HG03442 (cell line): Measurements from ENCODE around the gene ADGRL1.
"Not testable (repeated sequence)": the region's sequence is repeated elsewhere in the genome, so short reads cannot be mapped to it uniquely, and the experiment has no call there.

Experiments used
- ATAC-seq: cut with Tn5 transposase; IDR thresholded peaks from one replicate; pipeline ENCODE4 v1.9.1; 2021; ENCODE audit warnings: mild to moderate bottlenecking, moderate library complexity; ENCODE audit not compliant: unreplicated experiment

Gene ADGRL1

GRCh38 chr19:14164082-14164481 lies 41.9 kb downstream of the ADGRL1 start:
- ATAC-seq, result no peak

- no peak for ATAC-seq
Measured at GRCh38 chr19:14162871-14163297, 43.1 kb downstream of the ADGRL1 start.

GRCh38 chr19:14161305-14161704 lies 44.7 kb downstream of the ADGRL1 start:
- ATAC-seq, result no peak

- no peak for ATAC-seq
Measured at GRCh38 chr19:14160017-14160703, 45.8 kb downstream of the ADGRL1 start.

- no peak for ATAC-seq
Measured at GRCh38 chr19:14159059-14159458, 46.9 kb downstream of the ADGRL1 start.

- ATAC-seq, result no peak
Measured at GRCh38 chr19:14158276-14159023, 47.5 kb downstream of the ADGRL1 start.

GRCh38 chr19:14156971-14157717 lies 48.8 kb downstream of the ADGRL1 start:
- no peak for ATAC-seq

- no peak for ATAC-seq
Measured at GRCh38 chr19:14156122-14156521, 49.8 kb downstream of the ADGRL1 start.

GRCh38 chr19:14155371-14155770 lies 50.6 kb downstream of the ADGRL1 start:
- no peak for ATAC-seq

GRCh38 chr19:14152713-14153112 lies 53.3 kb downstream of the ADGRL1 start:
- ATAC-seq, result no peak

- ATAC-seq, result no peak
Measured at GRCh38 chr19:14150770-14151661, 55.0 kb downstream of the ADGRL1 start.

GRCh38 chr19:14150041-14150769 lies 55.8 kb downstream of the ADGRL1 start:
- no peak for ATAC-seq

GRCh38 chr19:14149509-14149994 lies 56.4 kb downstream of the ADGRL1 start:
- ATAC-seq, result no peak

- ATAC-seq, result no peak
Measured at GRCh38 chr19:14148751-14149410, 57.1 kb downstream of the ADGRL1 start.

- no peak for ATAC-seq
Measured at GRCh38 chr19:14147797-14148605, 58.0 kb downstream of the ADGRL1 start.

GRCh38 chr19:14146789-14147216 lies 59.2 kb downstream of the ADGRL1 start:
- no peak for ATAC-seq

GRCh38 chr19:14146169-14146568 lies 59.8 kb downstream of the ADGRL1 start:
- not testable (repeated sequence) for ATAC-seq

GRCh38 chr19:14145381-14145780 lies 60.6 kb downstream of the ADGRL1 start:
- ATAC-seq, result no peak
